ENCODE data around the gene NFIX. TPM values are rescaled to one million over a fixed set of nuclear protein-coding genes. Genes with fewer than 3 reads are reported as not detected.

Gene NFIX
- total and polyA plus RNA-seq, 7 donors: 10.6 to 104 (median 44.1) TPM

GRCh38 chr19:13019332-13019731, 24.1 kb downstream of the NFIX start:
- Histone ChIP-seq H3K27ac (peak overlapping the region; percentile 91 to 98 (median 95)), H3K36me3 (no peaks in the 10 kb centered on the region), H3K27me3 (no peaks in the 10 kb centered on the region), H3K4me3 (no peak overlapping the region), H3K9me3 (no peaks in the 10 kb centered on the region), H3K4me1 (peaks cover 0 to 97% (median 89%) of the 10 kb centered on the region in 4 donors)
- DNase-seq: no peak
- WGBS, 2 donors: 83 to 89% methylated on average over 4 of the region's 4 CpGs
- TF ChIP-seq CTCF (IDR thresholded peaks at IDR 0.05) (no peak), POLR2A (IDR thresholded peaks at IDR 0.05) (no peak)
- intact Hi-C loops (cut with DNase I): no loop called here

GRCh38 chr19:13020002-13020414, 24.7 kb downstream of the NFIX start:
- peak overlapping the region; percentile 91 to 98 (median 95) for H3K27ac ChIP-seq
- intact Hi-C loops (cut with DNase I): loop anchor here (10.0 kb wide), 1 partner anchor 825 kb away; no protein-coding TSS in a partner anchor
- peaks cover 0 to 97% (median 90%) of the 10 kb centered on the region in 4 donors for H3K4me1 ChIP-seq
- TF ChIP-seq EP300 (IDR thresholded peaks at IDR 0.05) (no peak), POLR2A (IDR thresholded peaks at IDR 0.05) (no peak), POLR2AphosphoS5 (IDR thresholded peaks at IDR 0.05) (no peak), CTCF (IDR thresholded peaks at IDR 0.05) (no peak)
- H3K9me3 ChIP-seq: no peaks in the 10 kb centered on the region
- H3K27me3 ChIP-seq: no peaks in the 10 kb centered on the region
- H3K4me3 ChIP-seq: no peak overlapping the region
- no peaks in the 10 kb centered on the region for H3K36me3 ChIP-seq
- no peak for DNase-seq
- 80 to 86% methylated on average over 7 of the region's 7 CpGs for WGBS, 2 donors

- TF ChIP-seq CTCF (IDR thresholded peaks at IDR 0.05) (no peak), EP300 (IDR thresholded peaks at IDR 0.05) (no peak), POLR2AphosphoS5 (IDR thresholded peaks at IDR 0.05) (peak in 2 of 4 donors; percentile 11 to 33), POLR2A (IDR thresholded peaks at IDR 0.05) (no peak)
- peak overlapping the region; percentile 91 to 98 (median 95) for H3K27ac ChIP-seq
- WGBS, 2 donors: 10 to 33% methylated on average over 22 of the region's 22 CpGs
- intact Hi-C loops (cut with DNase I): loop anchor here (2.0 to 10.0 kb wide), 2 partner anchors 15 to 823 kb away; no protein-coding TSS in a partner anchor
- peaks cover 0 to 97% (median 89%) of the 10 kb centered on the region in 4 donors for H3K4me1 ChIP-seq
- DNase-seq: peak; percentile 87
- no peaks in the 10 kb centered on the region for H3K9me3 ChIP-seq
- H3K36me3 ChIP-seq: no peaks in the 10 kb centered on the region
- peak overlapping the region; percentile 13 to 49 (median 41) for H3K4me3 ChIP-seq
- H3K27me3 ChIP-seq: no peaks in the 10 kb centered on the region
These were observed 27.0 kb downstream of the NFIX start for GRCh38 chr19:13022111-13022858.

- H3K36me3 ChIP-seq: no peaks in the 10 kb centered on the region
- H3K4me3 ChIP-seq: peak overlapping the region; percentile 31 to 49 (median 41)
- TF ChIP-seq EP300 (IDR thresholded peaks at IDR 0.05): peak in 1 of 4 donors; percentile 35
- peak; percentile 28 to 75 (median 72) for TF ChIP-seq POLR2AphosphoS5 (IDR thresholded peaks at IDR 0.05)
- no peak for TF ChIP-seq POLR2A (IDR thresholded peaks at IDR 0.05)
- peak in 2 of 4 experiments; percentile 17 to 24 for TF ChIP-seq CTCF (IDR thresholded peaks at IDR 0.05)
- WGBS, 2 donors: 1 to 6% methylated on average over 30 of the region's 30 CpGs
- intact Hi-C loops (cut with DNase I): loop anchor here (2.0 to 10.0 kb wide), 2 partner anchors 16 to 822 kb away; no protein-coding TSS in a partner anchor
- no peaks in the 10 kb centered on the region for H3K27me3 ChIP-seq
- H3K4me1 ChIP-seq: peaks cover 0 to 97% (median 89%) of the 10 kb centered on the region in 4 donors
- H3K27ac ChIP-seq: peak overlapping the region; percentile 91 to 98 (median 95)
- peak; percentile 97 for DNase-seq
- no peaks in the 10 kb centered on the region for H3K9me3 ChIP-seq
These were observed 27.8 kb downstream of the NFIX start for GRCh38 chr19:13022859-13023636.

Measured in sigmoid colon (tissue), 7 donors.